ENCODE results near the gene MAGIX.
"Not testable (repeated sequence)": the region's sequence is repeated elsewhere in the genome, so short reads cannot be mapped to it uniquely, and the experiment has no call there.

MAGIX gene

DNA sequence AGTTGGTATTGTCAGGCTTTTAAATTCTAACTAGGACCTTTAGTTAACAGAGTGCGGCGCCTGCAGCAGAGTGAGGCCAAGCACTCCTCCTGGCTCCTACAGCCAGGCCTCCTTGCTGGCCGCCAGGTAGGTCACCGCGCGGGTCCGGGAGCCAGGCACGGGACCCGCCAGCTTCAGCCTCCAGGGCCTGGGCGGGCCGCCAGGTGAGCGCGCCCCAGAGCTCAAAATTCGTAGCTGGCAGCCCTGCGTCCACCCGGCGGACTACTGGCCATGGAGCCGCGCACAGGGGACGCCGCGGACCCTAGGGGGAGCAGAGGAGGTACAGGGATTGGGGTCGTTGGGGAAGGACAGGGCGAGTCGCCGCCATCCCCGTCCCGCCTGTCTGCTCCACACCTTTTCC lies at the start of gene MAGIX:
Gene MAGIX (plus strand): TSS at position 139 of the 400 bp plus-strand sequence. CDS start 132 bp downstream, at position 271.
- H3K36me3 ChIP-seq (ENCODE audit: control insufficient read depth, insufficient read depth, low read length), result no peaks in the 10 kb centered on the region
- H3K4me3 ChIP-seq (replicated peaks; ENCODE audit: low read depth, low read length), result peak within 1 kb of the TSS; percentile 52
- TF ChIP-seq, protein P1, sequence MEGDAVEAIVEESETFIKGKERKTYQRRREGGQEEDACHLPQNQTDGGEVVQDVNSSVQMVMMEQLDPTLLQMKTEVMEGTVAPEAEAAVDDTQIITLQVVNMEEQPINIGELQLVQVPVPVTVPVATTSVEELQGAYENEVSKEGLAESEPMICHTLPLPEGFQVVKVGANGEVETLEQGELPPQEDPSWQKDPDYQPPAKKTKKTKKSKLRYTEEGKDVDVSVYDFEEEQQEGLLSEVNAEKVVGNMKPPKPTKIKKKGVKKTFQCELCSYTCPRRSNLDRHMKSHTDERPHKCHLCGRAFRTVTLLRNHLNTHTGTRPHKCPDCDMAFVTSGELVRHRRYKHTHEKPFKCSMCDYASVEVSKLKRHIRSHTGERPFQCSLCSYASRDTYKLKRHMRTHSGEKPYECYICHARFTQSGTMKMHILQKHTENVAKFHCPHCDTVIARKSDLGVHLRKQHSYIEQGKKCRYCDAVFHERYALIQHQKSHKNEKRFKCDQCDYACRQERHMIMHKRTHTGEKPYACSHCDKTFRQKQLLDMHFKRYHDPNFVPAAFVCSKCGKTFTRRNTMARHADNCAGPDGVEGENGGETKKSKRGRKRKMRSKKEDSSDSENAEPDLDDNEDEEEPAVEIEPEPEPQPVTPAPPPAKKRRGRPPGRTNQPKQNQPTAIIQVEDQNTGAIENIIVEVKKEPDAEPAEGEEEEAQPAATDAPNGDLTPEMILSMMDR (IDR thresholded peaks at IDR 0.05; ENCODE audit: insufficient read depth, low read length, poor library complexity, severe bottlenecking), result no peak
- DNase-seq (ENCODE audit: extremely low read depth, insufficient read length), result no peak
- no peaks in the 10 kb centered on the region for H3K27me3 ChIP-seq (replicated peaks; ENCODE audit: control insufficient read depth, insufficient read depth, low read length)

DNA sequence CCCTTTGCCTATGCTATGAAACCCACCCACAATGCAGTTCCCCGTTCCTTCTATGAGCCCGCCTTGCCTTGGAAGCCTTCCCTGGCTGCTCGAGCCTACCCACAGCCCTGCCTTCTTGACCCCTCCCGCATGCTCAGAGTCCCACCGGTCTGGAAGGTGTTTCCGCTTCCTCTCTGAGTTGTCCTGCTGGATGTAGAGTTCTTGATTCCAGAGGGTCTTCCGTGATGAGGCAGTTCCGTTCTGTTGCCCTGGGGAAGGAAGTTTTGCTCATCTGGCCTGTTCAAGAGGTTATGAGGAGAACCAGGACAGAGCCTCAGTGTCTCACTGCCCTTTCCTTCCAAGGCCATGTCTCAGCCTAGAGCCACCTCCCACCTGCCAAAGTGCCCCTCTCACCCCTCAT lies 46.5 kb upstream of the MAGIX start:
- no peak for DNase-seq (ENCODE audit: extremely low read depth, insufficient read length)
- no peaks in the 10 kb centered on the region for H3K27me3 ChIP-seq (replicated peaks; ENCODE audit: control insufficient read depth, insufficient read depth, low read length)
- H3K4me3 ChIP-seq (replicated peaks; ENCODE audit: low read depth, low read length), result no peak overlapping the region
- H3K36me3 ChIP-seq (ENCODE audit: control insufficient read depth, insufficient read depth, low read length), result peaks cover 11% of the 10 kb centered on the region
- TF ChIP-seq, protein P1 (IDR thresholded peaks at IDR 0.05; ENCODE audit: insufficient read depth, low read length, poor library complexity, severe bottlenecking), result no peak

DNA sequence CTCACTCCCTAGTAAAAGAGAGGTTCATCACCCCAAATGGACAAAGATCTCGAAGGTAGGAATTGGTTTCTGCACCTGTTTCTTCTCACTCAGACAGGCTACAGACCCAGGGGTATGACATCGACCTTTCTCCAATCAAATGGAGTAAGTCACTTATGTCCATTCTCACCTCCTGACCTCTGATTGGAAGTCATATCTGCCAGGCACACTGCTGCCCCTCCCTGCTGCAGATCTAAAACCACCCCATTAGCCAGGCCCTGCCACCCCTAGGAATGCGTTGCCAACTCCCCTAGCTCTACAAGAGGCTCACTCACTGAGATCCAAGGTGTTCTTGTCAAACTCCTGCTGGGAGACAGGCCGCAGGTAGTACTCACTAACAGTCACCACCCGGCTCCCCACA lies 45.8 kb upstream of the MAGIX start:
- no peak overlapping the region for H3K4me3 ChIP-seq (replicated peaks; ENCODE audit: low read depth, low read length)
- TF ChIP-seq, protein P1 (IDR thresholded peaks at IDR 0.05; ENCODE audit: insufficient read depth, low read length, poor library complexity, severe bottlenecking), result no peak
- H3K36me3 ChIP-seq (ENCODE audit: control insufficient read depth, insufficient read depth, low read length), result peaks cover 11% of the 10 kb centered on the region
- no peaks in the 10 kb centered on the region for H3K27me3 ChIP-seq (replicated peaks; ENCODE audit: control insufficient read depth, insufficient read depth, low read length)
- no peak for DNase-seq (ENCODE audit: extremely low read depth, insufficient read length)

DNA sequence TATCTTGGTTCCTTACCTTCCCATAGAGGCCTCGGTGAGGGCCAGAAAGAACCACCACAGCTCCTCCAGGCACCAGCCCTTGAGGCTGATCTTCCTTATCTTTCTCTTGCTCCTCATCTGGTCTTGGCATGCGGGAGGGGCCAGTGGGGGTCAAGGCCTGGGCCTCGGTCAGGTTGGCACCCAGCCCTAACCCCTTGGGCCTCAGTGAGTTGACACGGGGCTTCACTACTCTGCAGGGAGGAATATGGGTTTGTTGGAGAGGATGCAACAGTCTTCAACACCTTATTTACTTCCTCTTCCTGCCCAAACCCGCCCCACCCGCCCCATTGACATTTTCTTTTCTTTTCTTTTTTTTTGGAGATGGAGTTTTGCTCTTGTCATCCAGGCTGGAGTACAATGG lies 45.0 kb upstream of the MAGIX start:
- TF ChIP-seq, protein P1 (IDR thresholded peaks at IDR 0.05; ENCODE audit: insufficient read depth, low read length, poor library complexity, severe bottlenecking), result no peak

DNA sequence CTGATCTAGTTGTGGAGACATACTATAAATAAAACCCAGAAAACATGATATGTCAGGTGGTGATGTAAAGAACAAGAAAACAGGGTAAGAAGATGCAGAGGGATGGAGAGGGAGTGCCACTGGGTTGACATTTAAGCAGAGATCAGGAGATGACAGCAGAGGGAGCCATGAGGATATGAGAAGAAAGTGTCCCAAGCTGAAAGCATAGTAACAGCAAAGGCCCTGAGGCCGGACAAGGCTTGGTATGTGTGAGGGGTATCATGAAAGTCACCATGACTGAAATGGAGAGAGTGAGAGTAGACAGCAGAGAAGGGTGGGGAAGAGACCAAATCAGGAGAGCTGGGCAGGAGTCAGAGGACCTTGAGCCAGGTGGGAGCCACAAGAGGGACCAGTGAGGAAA lies 42.5 kb upstream of the MAGIX start:
- TF ChIP-seq, protein P1 (IDR thresholded peaks at IDR 0.05; ENCODE audit: insufficient read depth, low read length, poor library complexity, severe bottlenecking), result peak; percentile 1
- DNase-seq (ENCODE audit: extremely low read depth, insufficient read length), result no peak
- no peaks in the 10 kb centered on the region for H3K27me3 ChIP-seq (replicated peaks; ENCODE audit: control insufficient read depth, insufficient read depth, low read length)
- peaks cover 7% of the 10 kb centered on the region for H3K36me3 ChIP-seq (ENCODE audit: control insufficient read depth, insufficient read depth, low read length)
- no peak overlapping the region for H3K4me3 ChIP-seq (replicated peaks; ENCODE audit: low read depth, low read length)

More for the DNA sequence above, 45.0 kb upstream of the MAGIX start:
- H3K36me3 ChIP-seq (ENCODE audit: control insufficient read depth, insufficient read depth, low read length), result peaks cover 11% of the 10 kb centered on the region
- no peak overlapping the region for H3K4me3 ChIP-seq (replicated peaks; ENCODE audit: low read depth, low read length)
- H3K27me3 ChIP-seq (replicated peaks; ENCODE audit: control insufficient read depth, insufficient read depth, low read length), result no peaks in the 10 kb centered on the region
- no peak for DNase-seq (ENCODE audit: extremely low read depth, insufficient read length)

DNA sequence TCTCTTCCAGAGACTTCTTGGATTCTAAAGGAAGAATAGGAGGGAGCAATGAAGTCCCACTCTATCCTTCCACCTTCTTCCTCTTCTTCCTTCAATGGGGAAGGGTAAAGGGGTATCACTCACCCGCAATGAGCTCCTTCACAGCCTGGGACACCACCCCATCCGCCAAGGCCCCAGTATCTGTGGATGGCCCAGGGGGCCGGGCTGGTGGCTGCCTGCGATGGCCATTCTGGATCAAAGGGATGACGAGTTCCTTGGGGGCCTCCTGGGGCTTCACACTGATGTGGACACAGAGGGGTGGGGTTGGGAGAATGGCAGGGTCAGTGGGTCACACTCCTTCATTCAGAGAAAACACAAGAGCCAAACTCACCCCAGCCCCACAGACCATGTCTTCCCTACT lies 40.1 kb upstream of the MAGIX start:
- TF ChIP-seq, protein P1 (IDR thresholded peaks at IDR 0.05; ENCODE audit: insufficient read depth, low read length, poor library complexity, severe bottlenecking), result no peak
- Histone ChIP-seq H3K27me3 (replicated peaks; ENCODE audit: control insufficient read depth, insufficient read depth, low read length) (no peaks in the 10 kb centered on the region), H3K4me3 (replicated peaks; ENCODE audit: low read depth, low read length) (peak overlapping the region; percentile 80), H3K36me3 (ENCODE audit: control insufficient read depth, insufficient read depth, low read length) (no peaks in the 10 kb centered on the region; the same call in none of the 2 replicates)
- no peak for DNase-seq (ENCODE audit: extremely low read depth, insufficient read length)

DNA sequence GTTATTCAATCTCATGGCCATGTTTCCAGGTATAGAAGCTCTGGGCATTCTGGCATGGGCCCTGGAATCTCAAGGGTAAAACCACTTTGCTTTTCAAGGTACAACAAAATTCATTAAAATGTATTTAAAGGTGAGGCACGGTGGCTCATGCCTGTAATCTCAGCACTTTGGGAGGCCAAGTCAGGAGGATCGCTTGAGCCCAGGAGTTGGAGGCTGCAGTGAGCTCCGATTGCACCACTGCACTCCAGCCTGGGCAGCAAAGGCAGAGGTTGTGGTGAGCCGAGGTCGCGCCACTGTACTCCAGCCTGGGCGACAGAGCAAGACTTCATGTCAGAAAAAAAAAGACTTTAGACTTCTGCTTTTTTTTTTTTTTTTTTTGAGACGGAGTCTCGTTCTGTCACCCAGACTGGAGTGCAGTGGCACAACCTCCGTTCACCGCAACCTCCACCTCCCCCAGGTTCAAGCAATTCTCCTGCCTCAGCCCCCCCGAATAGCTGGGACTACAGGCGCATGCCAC lies 34.8 kb upstream of the MAGIX start:
- not testable (repeated sequence) for DNase-seq (ENCODE audit: extremely low read depth, insufficient read length); H3K36me3 ChIP-seq (ENCODE audit: control insufficient read depth, insufficient read depth, low read length); H3K27me3 ChIP-seq (replicated peaks; ENCODE audit: control insufficient read depth, insufficient read depth, low read length); H3K4me3 ChIP-seq (replicated peaks; ENCODE audit: low read depth, low read length)
